Progenitor cell of endocrine pancreas (in vitro differentiated cells): ENCODE data around the gene ZNF471. TPM values are rescaled to one million over a fixed set of nuclear protein-coding genes. Genes with fewer than 3 reads are reported as not detected.

ENCODE experiments used
- DNase-seq: peaks from one replicate; pipeline ENCODE4 v3.0.0; 2021; ENCODE audit warnings: low spot score; ENCODE audit not compliant: unreplicated experiment
- H3K27ac Mint-ChIP-seq: 2 replicates; pipeline ENCODE4 v1.8.0; 2021; ENCODE audit warnings: mild to moderate bottlenecking, moderate library complexity, mixed read lengths
- H3K27me3 Mint-ChIP-seq: 2 replicates; pipeline ENCODE4 v1.8.0; 2021; ENCODE audit warnings: mixed read lengths
- H3K36me3 Mint-ChIP-seq: 2 replicates; pipeline ENCODE4 v1.8.0; 2022; ENCODE audit warnings: mixed read lengths; ENCODE audit not compliant: insufficient read depth
- H3K4me1 Mint-ChIP-seq: 2 replicates; pipeline ENCODE4 v1.8.0; 2021; ENCODE audit warnings: low read depth, mixed read lengths
- H3K4me3 Mint-ChIP-seq: 2 replicates; pipeline ENCODE4 v1.8.0; 2021; ENCODE audit warnings: low read depth, mild to moderate bottlenecking, moderate library complexity, mixed read lengths
- H3K9me3 Mint-ChIP-seq: 2 replicates; pipeline ENCODE4 v1.8.0; 2021; ENCODE audit warnings: low read depth, mixed read lengths
- CTCF ChIP-seq: fragments of 200-600 bp; sonication (generic); IDR thresholded peaks from one replicate; pipeline ENCODE4 v1.5.0; 2021; ENCODE audit warnings: antibody characterized with exemption, mild to moderate bottlenecking; ENCODE audit not compliant: unreplicated experiment
- total RNA-seq: library from RNA; stranded (reverse); gene quantifications from 2 replicates; pipeline ENCODE4 v1.2.1, GENCODE V29; 2021

The ZNF471 gene
- total RNA-seq, 1 donor from 2014 or later: not detected

DNA sequence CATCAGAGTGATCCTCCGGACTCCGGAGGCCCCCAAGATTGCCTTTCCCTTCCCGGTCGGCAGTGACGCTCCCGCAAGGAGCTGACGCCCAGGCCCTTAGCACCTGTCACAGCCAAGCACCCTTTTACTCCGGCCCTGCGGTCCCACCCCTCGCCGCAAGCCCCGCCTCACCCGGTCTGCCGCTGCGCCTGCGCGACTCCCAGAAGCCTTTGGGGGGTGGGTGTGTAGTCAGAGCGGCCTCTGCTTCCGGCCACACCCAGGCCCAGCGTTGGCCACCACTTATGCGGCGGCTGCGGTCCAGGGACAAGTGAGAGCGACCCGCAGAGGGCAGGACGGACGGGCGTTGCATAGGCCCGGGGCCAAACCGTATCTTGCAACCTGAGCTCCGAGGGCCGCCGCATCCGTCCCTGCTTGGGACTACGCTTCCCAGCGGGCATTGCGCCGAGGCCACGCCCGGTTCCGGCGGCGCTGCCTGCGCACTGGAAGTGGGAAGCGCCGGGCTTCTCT is 30.7 kb downstream of the ZNF471 start:
- Mint-ChIP-seq H3K4me3 (peak overlapping the region; percentile 91), H3K4me1 (peaks cover 4% of the 10 kb centered on the region), H3K36me3 (peaks cover 34% of the 10 kb centered on the region), H3K27me3 (no peaks in the 10 kb centered on the region), H3K27ac (peak overlapping the region; percentile 95), H3K9me3 (peaks cover 32% of the 10 kb centered on the region)
- peak; percentile 75 for DNase-seq
- TF ChIP-seq CTCF: no peak

DNA sequence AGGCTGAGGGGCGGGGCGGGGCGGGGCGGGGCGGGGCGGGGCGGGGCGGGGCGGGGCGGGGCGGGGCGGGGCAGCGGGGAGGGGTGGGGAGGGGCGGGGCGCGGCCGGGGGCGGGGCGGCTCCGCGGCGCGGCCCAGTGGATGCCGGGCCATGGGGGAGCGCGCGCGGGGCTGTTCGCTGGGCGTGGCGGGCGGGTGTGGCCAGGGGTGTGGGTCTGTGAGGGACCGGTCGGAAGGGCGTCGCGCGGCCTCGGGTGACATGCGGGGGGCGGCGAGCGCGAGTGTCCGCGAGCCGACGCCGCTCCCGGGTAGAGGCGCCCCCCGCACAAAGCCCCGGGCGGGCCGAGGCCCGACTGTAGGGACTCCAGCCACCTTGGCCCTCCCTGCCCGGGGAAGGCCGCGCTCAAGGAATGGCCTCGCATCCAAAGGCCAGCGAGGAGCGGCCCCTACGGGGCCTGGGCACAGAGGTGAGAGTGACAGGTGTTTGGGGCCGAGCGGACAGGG is 31.2 kb downstream of the ZNF471 start, which contains the start of gene ZFP28:
Gene ZFP28, plus strand, starts transcription at position 188 of the 503 bp plus-strand sequence. Its CDS starts 71 bp downstream, at position 259.
- Mint-ChIP-seq H3K4me3 (peak within 1 kb of the TSS; percentile 91), H3K4me1 (peaks cover 4% of the 10 kb centered on the region), H3K27me3 (no peaks in the 10 kb centered on the region), H3K36me3 (peaks cover 38% of the 10 kb centered on the region), H3K9me3 (peaks cover 30% of the 10 kb centered on the region), H3K27ac (peak within 1 kb of the TSS; percentile 95)
- peak; percentile 49 for DNase-seq
- no peak for TF ChIP-seq CTCF

GRCh38 chr19:56543776-56544175 is 36.1 kb downstream of the ZNF471 start:
- no peak for DNase-seq
- no peak overlapping the region for H3K27ac Mint-ChIP-seq
- no peak for TF ChIP-seq CTCF
- peaks cover 4% of the 10 kb centered on the region for H3K4me1 Mint-ChIP-seq
- H3K36me3 Mint-ChIP-seq: peaks cover 76% of the 10 kb centered on the region
- no peak overlapping the region for H3K4me3 Mint-ChIP-seq
- no peaks in the 10 kb centered on the region for H3K27me3 Mint-ChIP-seq
- H3K9me3 Mint-ChIP-seq: peaks cover 43% of the 10 kb centered on the region

- H3K36me3 Mint-ChIP-seq: peaks cover 76% of the 10 kb centered on the region
- H3K27me3 Mint-ChIP-seq: no peaks in the 10 kb centered on the region
- no peaks in the 10 kb centered on the region for H3K4me1 Mint-ChIP-seq
- no peak for TF ChIP-seq CTCF
- no peak for DNase-seq
- peaks cover 48% of the 10 kb centered on the region for H3K9me3 Mint-ChIP-seq
- H3K27ac Mint-ChIP-seq: no peak overlapping the region
- H3K4me3 Mint-ChIP-seq: no peak overlapping the region
Measured at GRCh38 chr19:56547535-56547934, 39.9 kb downstream of the ZNF471 start.

DNA sequence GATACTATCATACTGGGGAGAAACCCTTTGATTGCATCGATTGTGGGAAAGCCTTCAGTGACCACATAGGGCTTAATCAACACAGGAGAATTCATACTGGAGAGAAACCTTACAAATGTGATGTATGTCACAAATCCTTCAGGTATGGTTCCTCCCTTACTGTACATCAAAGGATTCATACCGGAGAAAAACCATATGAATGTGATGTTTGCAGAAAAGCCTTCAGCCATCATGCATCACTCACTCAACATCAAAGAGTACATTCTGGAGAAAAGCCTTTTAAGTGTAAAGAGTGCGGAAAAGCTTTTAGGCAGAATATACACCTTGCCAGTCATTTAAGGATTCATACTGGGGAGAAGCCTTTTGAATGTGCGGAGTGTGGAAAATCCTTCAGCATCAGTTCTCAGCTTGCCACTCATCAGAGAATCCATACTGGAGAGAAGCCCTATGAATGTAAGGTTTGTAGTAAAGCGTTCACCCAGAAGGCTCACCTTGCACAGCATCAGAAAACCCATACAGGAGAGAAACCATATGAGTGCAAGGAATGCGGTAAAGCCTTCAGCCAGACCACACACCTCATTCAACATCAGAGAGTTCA is 46.7 kb downstream of the ZNF471 start:
- no peak overlapping the region for H3K4me3 Mint-ChIP-seq
- H3K9me3 Mint-ChIP-seq: peaks cover 64% of the 10 kb centered on the region
- DNase-seq: no peak
- no peak overlapping the region for H3K27ac Mint-ChIP-seq
- no peaks in the 10 kb centered on the region for H3K4me1 Mint-ChIP-seq
- no peak for TF ChIP-seq CTCF
- no peaks in the 10 kb centered on the region for H3K27me3 Mint-ChIP-seq
- H3K36me3 Mint-ChIP-seq: peaks cover 67% of the 10 kb centered on the region
